GM10266 (cell line): ENCODE results near the gene TRAPPC14.

Experiments
- DNase-seq: peaks from one replicate; pipeline ENCODE4 v3.0.0; 2012; ENCODE audit errors: extremely low spot score
- TF ChIP-seq, protein P1 (sequence below): IDR thresholded peaks from 2 replicates; pipeline ENCODE4 v1.5.1; 2012; ENCODE audit warnings: mild to moderate bottlenecking, low read depth; ENCODE audit not compliant: control insufficient read depth, insufficient read depth; ENCODE audit errors: missing control alignments

The TRAPPC14 gene

DNA sequence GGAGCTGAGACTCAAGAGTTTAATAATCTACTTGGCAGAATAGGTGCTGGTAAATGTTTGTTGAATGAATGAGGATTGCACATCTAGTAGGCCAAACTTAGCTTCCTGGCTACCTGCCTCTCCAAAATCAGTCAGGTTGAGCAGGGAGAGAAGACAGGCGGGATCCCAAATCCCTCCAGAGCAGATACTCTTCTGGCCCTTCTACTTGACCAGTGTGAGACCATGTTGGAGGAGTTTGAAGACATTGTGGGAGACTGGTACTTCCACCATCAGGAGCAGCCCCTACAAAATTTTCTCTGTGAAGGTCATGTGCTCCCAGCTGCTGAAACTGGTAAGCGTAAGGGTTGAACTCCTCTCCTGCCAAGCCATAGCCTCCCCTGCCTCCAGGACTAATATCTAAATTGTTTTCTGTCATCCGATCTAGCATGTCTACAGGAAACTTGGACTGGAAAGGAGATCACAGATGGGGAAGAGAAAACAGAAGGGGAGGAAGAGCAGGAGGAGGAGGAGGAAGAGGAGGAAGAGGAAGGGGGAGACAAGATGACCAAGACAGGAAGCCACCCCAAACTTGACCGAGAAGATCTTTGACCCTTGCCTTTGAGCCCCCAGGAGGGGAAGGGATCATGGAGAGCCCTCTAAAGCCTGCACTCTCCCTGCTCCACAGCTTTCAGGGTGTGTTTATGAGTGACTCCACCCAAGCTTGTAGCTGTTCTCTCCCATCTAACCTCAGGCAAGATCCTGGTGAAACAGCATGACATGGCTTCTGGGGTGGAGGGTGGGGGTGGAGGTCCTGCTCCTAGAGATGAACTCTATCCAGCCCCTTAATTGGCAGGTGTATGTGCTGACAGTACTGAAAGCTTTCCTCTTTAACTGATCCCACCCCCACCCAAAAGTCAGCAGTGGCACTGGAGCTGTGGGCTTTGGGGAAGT, 34.0 kb downstream of the TRAPPC14 start:
- TF ChIP-seq, protein P1, sequence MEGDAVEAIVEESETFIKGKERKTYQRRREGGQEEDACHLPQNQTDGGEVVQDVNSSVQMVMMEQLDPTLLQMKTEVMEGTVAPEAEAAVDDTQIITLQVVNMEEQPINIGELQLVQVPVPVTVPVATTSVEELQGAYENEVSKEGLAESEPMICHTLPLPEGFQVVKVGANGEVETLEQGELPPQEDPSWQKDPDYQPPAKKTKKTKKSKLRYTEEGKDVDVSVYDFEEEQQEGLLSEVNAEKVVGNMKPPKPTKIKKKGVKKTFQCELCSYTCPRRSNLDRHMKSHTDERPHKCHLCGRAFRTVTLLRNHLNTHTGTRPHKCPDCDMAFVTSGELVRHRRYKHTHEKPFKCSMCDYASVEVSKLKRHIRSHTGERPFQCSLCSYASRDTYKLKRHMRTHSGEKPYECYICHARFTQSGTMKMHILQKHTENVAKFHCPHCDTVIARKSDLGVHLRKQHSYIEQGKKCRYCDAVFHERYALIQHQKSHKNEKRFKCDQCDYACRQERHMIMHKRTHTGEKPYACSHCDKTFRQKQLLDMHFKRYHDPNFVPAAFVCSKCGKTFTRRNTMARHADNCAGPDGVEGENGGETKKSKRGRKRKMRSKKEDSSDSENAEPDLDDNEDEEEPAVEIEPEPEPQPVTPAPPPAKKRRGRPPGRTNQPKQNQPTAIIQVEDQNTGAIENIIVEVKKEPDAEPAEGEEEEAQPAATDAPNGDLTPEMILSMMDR = no peak
- no peak for DNase-seq

DNA sequence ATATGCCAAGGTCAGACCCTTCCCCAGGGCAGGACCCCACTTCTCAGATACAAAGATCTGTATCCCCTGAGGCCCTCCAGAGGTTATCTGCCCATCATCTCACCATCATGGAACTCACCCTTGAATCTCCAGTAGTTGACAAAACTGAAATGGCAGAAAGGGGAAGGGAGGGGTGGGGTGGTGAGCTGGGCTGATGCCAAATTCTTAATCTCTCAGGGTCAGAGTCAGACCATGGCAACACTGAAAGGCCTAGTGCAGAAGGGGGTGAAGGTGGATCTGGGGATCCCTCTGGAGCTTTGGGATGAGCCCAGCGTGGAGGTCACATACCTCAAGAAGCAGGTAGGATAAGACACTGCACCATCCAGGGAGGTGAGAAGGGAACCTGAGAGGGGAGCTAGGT, 36.0 kb downstream of the TRAPPC14 start:
- TF ChIP-seq, protein P1 = no peak
- DNase-seq = no peak

DNA sequence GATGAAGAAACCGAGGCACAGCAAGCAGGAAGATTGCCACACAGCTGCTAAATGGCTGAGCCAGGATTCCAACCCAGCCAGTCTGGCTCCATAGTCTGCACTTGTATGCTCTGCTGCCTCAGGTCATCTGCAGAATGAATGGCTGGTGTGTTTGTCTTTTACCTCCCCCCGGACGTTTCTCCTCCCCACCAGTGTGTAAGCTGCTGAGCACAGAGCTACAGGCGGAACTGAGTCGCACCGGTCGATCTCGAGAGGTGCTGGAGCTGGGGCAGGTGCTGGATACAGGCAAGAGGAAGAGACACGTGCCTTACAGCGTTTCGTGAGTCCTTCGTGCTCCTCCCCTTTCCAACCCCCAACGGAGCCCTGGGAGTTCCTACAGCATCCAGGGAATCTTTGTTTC, 36.5 kb downstream of the TRAPPC14 start:
- no peak for DNase-seq
- TF ChIP-seq, protein P1 = no peak

DNA sequence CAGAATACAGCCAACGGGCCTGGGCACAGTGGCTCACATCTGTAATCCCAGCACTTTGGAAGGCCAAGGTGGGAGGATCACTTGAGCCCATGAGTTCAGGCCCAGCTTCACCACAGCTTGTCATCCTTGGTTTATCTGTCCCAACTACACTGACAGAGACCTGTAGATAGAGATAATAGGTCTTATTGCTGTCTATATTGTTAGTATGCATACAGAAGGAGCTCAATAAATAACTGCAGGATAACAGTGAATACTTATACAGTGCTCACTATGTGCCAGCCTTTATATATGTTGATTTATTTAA, 37.8 kb downstream of the TRAPPC14 start:
- TF ChIP-seq, protein P1 = no peak
- no peak for DNase-seq

DNA sequence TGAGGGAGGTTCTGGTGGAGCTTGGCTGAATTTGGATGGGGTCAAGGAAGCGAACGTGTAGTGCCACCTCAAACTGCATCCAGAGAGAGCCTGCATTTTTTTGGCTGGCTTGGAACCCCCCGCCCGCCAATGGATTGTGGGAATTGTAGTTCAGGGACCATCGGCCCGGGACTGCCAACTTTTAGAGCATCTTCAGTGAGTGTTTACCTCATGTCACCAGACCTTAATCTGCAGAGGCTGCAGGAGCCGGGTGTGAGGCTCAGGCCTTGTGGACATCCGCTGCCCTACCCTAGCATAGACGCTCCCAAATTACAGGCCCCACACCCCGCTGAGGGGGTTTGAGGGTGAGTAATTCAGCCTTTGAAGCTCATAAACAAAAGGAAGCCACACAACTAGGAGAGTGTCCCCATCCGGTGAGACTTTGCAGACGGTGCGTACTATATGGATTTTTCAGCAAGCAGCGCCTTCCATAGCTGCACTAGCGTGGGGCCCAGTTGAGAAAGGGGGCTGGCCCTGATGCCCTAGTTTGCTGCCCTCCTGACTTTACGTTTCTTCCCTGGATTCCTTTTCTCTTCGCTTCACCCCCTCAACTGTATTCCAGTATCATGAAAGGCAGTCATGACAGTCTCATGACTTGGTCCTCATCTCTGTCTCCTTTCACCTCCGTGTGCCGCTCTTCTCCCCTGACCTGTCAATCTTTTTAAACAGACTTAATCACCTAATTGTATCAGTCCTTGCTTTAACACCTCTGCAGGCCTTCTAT, 38.4 kb downstream of the TRAPPC14 start:
- TF ChIP-seq, protein P1 = no peak
- no peak for DNase-seq

DNA sequence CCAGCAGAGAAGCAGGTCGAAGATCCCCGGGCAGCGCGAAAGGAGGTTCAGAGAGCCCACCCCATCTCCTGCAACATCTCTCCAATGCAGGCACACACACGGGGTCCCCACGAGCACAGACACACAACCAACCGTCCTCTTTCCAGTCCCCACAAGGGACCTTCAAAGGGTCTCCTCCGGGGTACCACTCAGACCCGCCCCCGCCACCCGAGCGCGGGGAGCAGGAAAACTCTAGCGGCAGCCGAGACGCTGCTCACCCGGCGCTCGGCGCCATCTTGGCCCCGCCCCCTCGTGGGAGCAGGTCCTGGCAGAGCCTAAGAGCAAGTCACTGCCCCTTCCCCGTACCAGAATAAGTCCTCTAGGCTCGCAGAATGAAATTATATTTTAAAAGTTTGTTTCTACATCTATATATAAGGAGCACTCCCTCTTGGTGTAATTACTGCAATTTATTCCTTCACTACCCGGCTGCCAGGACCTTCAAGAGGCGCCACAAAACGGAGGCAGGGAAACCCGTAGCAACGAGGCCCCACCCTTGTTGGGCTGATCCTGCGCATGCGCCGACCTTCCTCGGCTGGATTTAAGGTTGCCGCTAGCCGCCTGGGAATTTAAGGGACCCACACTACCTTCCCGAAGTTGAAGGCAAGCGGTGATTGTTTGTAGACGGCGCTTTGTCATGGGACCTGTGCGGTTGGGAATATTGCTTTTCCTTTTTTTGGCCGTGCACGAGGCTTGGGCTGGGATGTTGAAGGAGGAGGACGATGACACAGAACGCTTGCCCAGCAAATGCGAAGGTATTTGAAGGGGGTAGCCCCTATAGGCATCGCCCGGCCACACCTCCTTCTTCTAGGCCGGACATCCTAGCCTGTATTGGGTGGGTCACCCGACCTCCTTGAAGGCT, 39.2 kb downstream of the TRAPPC14 start, which contains the start of the genes CNPY4 and TAF6:
CNPY4 (plus strand) TSS at position 563 of the 898 bp plus-strand sequence; CDS start at position 674, 111 bp downstream.
TAF6 (minus strand) TSS at position 287 of the 898 bp plus-strand sequence. CDS start 5,149 bp downstream, outside the sequence.
- peak; percentile 98 for DNase-seq
- TF ChIP-seq, protein P1 = no peak
